Measurements from ENCODE around the gene SLC39A11.

SLC39A11 gene

DNA sequence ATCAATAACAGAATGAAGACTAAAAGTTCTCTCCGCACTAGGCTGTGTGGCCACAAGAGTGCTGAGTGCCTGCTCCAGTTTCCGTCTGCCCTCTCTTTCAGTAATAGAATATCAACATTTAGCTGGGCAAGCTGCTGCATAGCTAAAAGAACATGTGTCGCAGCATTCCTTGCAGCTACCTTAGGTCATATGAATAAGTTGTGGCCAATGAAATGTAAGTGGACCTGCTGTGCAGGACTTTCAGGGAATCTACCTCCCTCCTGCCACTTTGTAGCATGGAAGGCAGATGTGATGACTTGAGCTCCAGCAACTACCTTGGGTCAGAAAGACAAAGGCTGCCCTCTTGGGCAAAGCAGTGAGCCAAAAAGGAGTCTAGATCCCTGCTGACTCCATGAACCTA is 25.4 kb downstream of the SLC39A11 start:
- H3K4me3 ChIP-seq (replicated peaks; ENCODE audit: low read depth, low read length): no peak overlapping the region
- TF ChIP-seq, protein P1, sequence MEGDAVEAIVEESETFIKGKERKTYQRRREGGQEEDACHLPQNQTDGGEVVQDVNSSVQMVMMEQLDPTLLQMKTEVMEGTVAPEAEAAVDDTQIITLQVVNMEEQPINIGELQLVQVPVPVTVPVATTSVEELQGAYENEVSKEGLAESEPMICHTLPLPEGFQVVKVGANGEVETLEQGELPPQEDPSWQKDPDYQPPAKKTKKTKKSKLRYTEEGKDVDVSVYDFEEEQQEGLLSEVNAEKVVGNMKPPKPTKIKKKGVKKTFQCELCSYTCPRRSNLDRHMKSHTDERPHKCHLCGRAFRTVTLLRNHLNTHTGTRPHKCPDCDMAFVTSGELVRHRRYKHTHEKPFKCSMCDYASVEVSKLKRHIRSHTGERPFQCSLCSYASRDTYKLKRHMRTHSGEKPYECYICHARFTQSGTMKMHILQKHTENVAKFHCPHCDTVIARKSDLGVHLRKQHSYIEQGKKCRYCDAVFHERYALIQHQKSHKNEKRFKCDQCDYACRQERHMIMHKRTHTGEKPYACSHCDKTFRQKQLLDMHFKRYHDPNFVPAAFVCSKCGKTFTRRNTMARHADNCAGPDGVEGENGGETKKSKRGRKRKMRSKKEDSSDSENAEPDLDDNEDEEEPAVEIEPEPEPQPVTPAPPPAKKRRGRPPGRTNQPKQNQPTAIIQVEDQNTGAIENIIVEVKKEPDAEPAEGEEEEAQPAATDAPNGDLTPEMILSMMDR (IDR thresholded peaks at IDR 0.05; ENCODE audit: low read depth, low read length, missing control alignments): no peak
- DNase-seq (ENCODE audit: extremely low read depth, low read depth): no peak

DNA sequence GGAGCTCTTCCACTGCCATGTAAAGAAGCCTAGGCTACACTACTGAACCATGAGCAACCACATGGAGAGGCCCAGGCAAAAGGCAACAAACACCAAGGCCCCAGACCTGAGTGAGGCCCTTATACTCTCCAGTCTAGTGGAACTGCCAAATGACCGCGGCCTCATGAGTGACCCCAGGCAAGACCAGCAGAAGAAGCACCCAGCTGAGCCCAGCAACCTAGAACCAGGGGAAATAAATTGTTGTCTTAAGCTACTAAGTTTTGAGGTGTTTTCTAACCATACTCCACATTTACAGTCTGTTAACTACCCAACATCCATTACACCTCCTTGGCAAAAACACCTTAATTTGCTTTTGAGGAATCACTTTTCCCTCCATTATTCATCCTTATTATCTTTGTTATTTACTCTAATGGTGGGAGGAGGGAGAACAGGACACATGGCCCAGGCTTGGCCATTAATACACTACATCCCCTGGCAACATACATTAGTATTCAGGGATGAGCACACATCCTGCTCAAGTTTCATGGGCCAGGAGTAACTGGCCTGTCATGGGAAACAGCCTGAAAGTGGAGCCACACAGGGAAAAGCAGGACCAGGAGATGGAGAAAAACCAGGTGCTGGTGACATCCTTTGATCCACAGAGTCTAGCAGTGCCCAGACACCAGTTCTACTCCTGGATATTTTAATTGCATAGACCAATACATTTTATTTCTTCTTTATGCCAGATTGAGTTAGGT is 26.2 kb downstream of the SLC39A11 start:
- TF ChIP-seq, protein P1 (IDR thresholded peaks at IDR 0.05; ENCODE audit: low read depth, low read length, missing control alignments): no peak
- DNase-seq (ENCODE audit: extremely low read depth, low read depth): no peak
- no peak overlapping the region for H3K4me3 ChIP-seq (replicated peaks; ENCODE audit: low read depth, low read length)

DNA sequence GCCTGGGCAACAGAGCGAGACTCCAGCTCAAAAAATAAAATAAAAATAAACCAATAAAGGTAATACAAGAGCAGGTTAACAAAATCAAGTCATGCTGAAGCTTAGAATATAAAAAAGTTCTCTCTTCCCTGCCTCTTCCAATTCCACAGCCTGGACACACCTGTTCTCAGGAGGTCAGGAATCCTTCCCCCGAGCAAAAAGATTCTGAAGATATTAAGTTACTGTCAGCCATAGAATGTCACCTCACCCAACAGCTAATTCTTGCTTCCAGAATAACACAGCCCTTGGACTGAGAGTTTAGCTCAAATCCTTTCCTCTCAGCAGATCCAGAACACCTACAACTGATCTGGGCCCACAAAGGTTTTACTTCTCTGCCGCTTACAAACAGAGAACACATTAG is 27.1 kb downstream of the SLC39A11 start:
- DNase-seq (ENCODE audit: extremely low read depth, low read depth): no peak
- H3K4me3 ChIP-seq (replicated peaks; ENCODE audit: low read depth, low read length): no peak overlapping the region
- TF ChIP-seq, protein P1 (IDR thresholded peaks at IDR 0.05; ENCODE audit: low read depth, low read length, missing control alignments): no peak

DNA sequence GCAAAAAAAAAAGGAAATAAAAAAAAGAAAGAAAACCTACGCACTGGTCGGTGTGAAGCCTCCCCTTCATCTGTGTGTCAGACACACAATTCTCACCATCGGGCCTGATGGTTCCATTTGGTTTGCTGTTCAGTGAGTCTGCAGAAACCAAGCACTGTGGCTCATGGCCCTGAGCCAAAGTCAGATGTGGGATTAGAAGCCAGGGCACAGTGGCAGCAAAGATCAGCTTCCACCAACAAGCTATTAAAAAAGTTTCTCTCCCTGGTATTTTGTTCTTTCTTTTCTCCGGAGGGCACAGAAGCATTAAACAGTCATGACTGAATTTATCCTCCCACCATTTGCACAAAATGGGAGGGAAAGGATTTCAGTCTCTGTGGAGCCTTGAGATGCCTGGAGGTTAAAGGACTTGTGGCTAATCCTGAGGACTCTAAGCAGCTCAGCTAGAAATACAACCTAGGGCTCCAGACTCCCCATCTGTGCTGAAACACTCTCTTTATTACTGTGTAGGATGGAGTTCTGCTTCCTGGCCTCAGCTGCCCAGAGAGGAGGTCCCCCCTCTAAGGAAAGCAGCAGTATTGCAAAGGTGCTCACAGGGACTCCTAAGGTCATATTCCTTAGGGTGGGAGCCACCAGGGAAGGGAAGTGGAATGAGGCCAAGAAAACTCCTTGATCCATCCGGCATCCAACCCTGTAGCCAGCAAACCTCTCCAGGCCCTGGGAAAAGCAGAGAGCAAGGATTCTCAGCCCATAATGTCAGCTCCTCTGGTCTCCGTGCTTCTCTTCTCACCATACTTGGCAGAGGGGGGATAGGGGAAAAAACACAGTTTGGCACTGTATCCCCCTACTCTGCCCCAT is 28.2 kb downstream of the SLC39A11 start:
- TF ChIP-seq, protein P1 (IDR thresholded peaks at IDR 0.05; ENCODE audit: low read depth, low read length, missing control alignments): no peak
- no peak for DNase-seq (ENCODE audit: extremely low read depth, low read depth)
- H3K4me3 ChIP-seq (replicated peaks; ENCODE audit: low read depth, low read length): no peak overlapping the region

DNA sequence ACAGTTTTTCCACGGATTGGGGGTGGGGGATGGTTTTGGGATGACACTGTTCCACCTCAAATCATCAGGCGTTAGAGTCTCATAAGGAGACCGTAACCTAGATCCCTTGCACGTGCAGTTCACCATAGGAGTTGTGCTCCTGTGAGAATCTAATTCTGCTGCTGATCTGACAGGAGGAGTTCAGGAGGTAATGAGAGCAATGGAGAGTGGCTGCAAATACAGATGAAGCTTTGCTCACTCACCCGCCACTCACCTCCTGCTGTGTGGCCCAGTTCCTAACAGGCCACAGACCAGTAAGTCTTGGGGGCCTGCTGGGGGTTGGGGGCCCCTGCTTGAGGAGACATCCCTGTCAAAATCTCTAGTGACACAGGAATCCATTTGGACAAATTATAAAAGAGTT is 29.8 kb downstream of the SLC39A11 start:
- no peak for DNase-seq (ENCODE audit: extremely low read depth, low read depth)
- H3K4me3 ChIP-seq (replicated peaks; ENCODE audit: low read depth, low read length): no peak overlapping the region
- TF ChIP-seq, protein P1 (IDR thresholded peaks at IDR 0.05; ENCODE audit: low read depth, low read length, missing control alignments): no peak

DNA sequence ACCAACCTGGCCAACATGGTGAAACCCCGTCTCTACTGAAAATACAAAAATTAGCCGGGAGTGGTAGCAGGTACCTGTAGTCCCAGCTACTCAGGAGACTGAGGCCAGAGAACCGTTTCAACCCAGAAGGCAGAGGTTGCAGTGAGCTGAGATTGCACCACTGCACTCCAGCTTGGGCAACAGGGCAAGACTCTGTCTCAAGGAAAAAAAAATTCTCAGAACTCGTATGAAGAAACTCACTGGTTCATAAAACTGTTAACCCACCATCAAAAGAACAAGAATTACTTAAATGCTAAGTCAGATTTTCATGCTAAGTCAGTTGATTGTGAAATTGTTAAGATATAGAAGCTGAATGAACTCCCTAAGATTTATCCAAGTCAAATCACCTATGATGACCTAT is 31.3 kb downstream of the SLC39A11 start:
- no peak for DNase-seq (ENCODE audit: extremely low read depth, low read depth)
- TF ChIP-seq, protein P1 (IDR thresholded peaks at IDR 0.05; ENCODE audit: low read depth, low read length, missing control alignments): no peak
- H3K4me3 ChIP-seq (replicated peaks; ENCODE audit: low read depth, low read length): no peak overlapping the region
